ENCODE data around the gene KLHDC4. TPM values are rescaled to one million over a fixed set of nuclear protein-coding genes. Genes with fewer than 3 reads are reported as not detected.

The KLHDC4 gene
- polyA plus RNA-seq, 1 of the 3 experiments (the other 2 are of a cell fraction), result 51.2 TPM

DNA sequence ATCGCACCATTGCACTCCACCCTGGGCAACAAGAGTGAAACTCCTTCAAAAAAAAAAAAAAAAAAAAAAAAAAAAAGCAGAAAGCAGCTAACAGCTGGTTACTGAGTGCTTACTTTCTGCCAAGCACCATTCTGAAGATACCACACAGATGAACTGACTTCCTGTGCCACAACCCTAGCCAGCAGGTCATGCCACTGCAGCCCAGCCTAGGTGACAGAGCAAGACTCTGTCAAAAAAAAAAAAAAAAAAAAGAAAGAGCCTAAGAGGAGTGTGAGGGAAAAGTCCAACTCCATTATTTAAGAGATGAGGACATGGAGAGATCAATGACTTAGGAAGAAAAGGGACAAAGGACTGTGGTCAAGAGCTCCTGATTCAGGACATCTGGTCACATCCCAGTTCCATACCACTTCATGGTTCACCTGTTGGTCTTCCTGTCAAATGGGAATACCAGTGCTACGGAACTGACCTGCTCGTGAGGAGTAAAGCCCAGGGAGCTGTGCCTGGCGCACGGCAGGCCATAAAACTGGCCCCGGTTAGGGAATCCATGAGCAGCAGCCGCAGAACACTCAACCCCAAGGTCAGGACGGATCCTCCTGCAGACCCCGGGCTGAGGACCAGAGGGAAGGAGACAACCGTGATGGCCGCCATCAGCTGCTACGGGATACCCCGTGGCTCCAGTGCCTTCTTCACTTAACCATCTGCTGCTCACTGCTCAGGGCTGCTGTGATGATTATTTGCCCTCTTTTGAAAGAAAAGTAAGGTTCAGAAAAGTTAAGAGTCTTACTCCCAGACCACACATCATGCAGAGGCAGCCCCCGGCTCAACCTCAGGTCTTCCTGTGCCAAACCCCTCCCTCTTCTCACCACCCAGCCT, 950 bp downstream of the KLHDC4 start:
- 15% methylated on average over 9 of the region's 14 CpGs for whole genome bisulfite sequencing (ENCODE audit: low lambda C conversion rate)
- CTCF ChIA-PET, result interaction anchor here (1.1 to 4.3 kb wide), 4 partner anchors 14 to 176 kb away, joined by 3 to 26 read pairs (median 6); no protein-coding TSS in a partner anchor
- POLR2A ChIA-PET, result interaction anchor here (0.6 to 1.6 kb wide), 3 partner anchors 13 to 160 kb away, joined by 3 to 10 read pairs (median 4); no protein-coding TSS in a partner anchor

DNA sequence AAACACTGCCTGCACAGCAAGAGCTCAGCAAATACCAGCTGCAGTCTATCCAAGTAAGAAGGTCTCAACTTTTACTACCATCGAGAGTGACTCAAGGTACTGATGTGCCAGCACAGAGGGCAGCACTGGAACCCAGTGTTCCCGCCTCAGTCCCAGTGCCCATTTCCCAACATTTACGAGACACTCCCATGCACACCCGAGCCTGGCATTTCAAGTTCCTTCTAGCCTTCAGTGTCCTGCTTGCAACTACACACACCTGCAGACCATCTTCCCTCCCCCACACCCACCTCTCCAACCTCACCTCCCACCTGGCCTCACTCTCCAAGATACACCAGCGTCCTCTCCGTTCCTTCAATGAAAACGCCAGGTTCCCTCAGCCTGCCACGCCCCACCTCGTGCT, 3.2 kb downstream of the KLHDC4 start:
- TF ChIP-seq, protein P1, sequence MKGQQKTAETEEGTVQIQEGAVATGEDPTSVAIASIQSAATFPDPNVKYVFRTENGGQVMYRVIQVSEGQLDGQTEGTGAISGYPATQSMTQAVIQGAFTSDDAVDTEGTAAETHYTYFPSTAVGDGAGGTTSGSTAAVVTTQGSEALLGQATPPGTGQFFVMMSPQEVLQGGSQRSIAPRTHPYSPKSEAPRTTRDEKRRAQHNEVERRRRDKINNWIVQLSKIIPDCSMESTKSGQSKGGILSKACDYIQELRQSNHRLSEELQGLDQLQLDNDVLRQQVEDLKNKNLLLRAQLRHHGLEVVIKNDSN (IDR thresholded peaks at IDR 0.05; ENCODE audit: borderline replicate concordance, low read depth), result no peak
- TF ChIP-seq, protein P2, sequence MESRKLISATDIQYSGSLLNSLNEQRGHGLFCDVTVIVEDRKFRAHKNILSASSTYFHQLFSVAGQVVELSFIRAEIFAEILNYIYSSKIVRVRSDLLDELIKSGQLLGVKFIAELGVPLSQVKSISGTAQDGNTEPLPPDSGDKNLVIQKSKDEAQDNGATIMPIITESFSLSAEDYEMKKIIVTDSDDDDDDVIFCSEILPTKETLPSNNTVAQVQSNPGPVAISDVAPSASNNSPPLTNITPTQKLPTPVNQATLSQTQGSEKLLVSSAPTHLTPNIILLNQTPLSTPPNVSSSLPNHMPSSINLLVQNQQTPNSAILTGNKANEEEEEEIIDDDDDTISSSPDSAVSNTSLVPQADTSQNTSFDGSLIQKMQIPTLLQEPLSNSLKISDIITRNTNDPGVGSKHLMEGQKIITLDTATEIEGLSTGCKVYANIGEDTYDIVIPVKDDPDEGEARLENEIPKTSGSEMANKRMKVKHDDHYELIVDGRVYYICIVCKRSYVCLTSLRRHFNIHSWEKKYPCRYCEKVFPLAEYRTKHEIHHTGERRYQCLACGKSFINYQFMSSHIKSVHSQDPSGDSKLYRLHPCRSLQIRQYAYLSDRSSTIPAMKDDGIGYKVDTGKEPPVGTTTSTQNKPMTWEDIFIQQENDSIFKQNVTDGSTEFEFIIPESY (IDR thresholded peaks at IDR 0.05; ENCODE audit: borderline replicate concordance, low read depth), result no peak
- TF ChIP-seq TEAD4 (IDR thresholded peaks at IDR 0.05; ENCODE audit: borderline replicate concordance, insufficient read depth) (no peak), TCF12 (IDR thresholded peaks at IDR 0.05) (no peak), YY1 (IDR thresholded peaks at IDR 0.05; ENCODE audit: low read depth) (no peak), SIN3A (IDR thresholded peaks at IDR 0.05; ENCODE audit: borderline replicate concordance, low read depth, low read length) (no peak), FOXM1 (IDR thresholded peaks at IDR 0.05; ENCODE audit: low read depth) (no peak), NRF1 (IDR thresholded peaks at IDR 0.05; ENCODE audit: low read depth, low read length) (no peak), GABPA (IDR thresholded peaks at IDR 0.05; ENCODE audit: low read depth) (no peak)
- Histone ChIP-seq H3K9me2 (no peaks in the 10 kb centered on the region), H3K4me3 (ENCODE audit: low read depth in 2 of 2, low read length in 1 of 2) (no peak overlapping the region), H4K20me1 (ENCODE audit: insufficient read depth) (peaks cover 8% of the 10 kb centered on the region; the same call in 1 of the 2 replicates), H3K79me2 (ENCODE audit: insufficient read depth) (peaks cover 65% of the 10 kb centered on the region), H3K27me3 (ENCODE audit: insufficient read depth) (no peaks in the 10 kb centered on the region), H3K27ac (ENCODE audit: low read depth in 2 of 2, low read length in 1 of 2) (no peak overlapping the region), H3K9ac (no peak overlapping the region), H3K4me1 (ENCODE audit: control insufficient read depth in 1 of 2, insufficient read depth in 2 of 2, low read depth in 1 of 2, low read length in 1 of 2) (peaks cover 4 to 5% of the 10 kb centered on the region in 2 experiments; a peak in 1 of 4 replicates), H3F3A (replicated peaks; ENCODE audit: insufficient read depth) (peaks cover 9% of the 10 kb centered on the region), H3K9me3 (no peaks in the 10 kb centered on the region), H2AFZ (ENCODE audit: low read depth) (no peak overlapping the region), H3K4me2 (no peak overlapping the region), H3K36me3 (replicated peaks in 1 of 2; ENCODE audit: control insufficient read depth in 1 of 2, insufficient read depth in 2 of 2, low read length in 1 of 2) (peaks cover 22 to 29% of the 10 kb centered on the region in 2 experiments)
- ChIA-PET CTCF (interaction anchor here (0.7 kb wide), 1 partner anchor 60 kb away, joined by 3 read pairs; no protein-coding TSS in a partner anchor), POLR2A (no interaction called here)
- 93% methylated on average over 9 of the region's 9 CpGs for WGBS (ENCODE audit: low lambda C conversion rate)
- no peak for DNase-seq

More for the DNA sequence above, 950 bp downstream of the KLHDC4 start:
- H2AFZ ChIP-seq (ENCODE audit: low read depth), result peak overlapping the region; percentile 90; the same call in 1 of the 2 replicates
- no peaks in the 10 kb centered on the region for H3K9me2 ChIP-seq
- DNase-seq, result peak; percentile 51
- H3K4me1 ChIP-seq (ENCODE audit: control insufficient read depth in 1 of 2, insufficient read depth in 2 of 2, low read depth in 1 of 2, low read length in 1 of 2), result peaks cover 4 to 5% of the 10 kb centered on the region in 2 experiments; a peak in 1 of 4 replicates
- peak overlapping the region; percentile 97 for H3K9ac ChIP-seq
- H3F3A ChIP-seq (replicated peaks; ENCODE audit: insufficient read depth), result peaks cover 9% of the 10 kb centered on the region
- no peaks in the 10 kb centered on the region for H3K9me3 ChIP-seq
- peaks cover 10 to 17% of the 10 kb centered on the region in 2 experiments for H3K36me3 ChIP-seq (replicated peaks in 1 of 2; ENCODE audit: control insufficient read depth in 1 of 2, insufficient read depth in 2 of 2, low read length in 1 of 2)
- peak overlapping the region; percentile 90 for H3K4me2 ChIP-seq
- H3K27me3 ChIP-seq (ENCODE audit: insufficient read depth), result no peaks in the 10 kb centered on the region
- H4K20me1 ChIP-seq (ENCODE audit: insufficient read depth), result no peaks in the 10 kb centered on the region
- no peak overlapping the region for H3K27ac ChIP-seq (ENCODE audit: low read depth in 2 of 2, low read length in 1 of 2)
- no peak for TF ChIP-seq POLR2AphosphoS5 (IDR thresholded peaks at IDR 0.05; ENCODE audit: low read depth, low read length)
- peak; percentile 39; the same call in 1 of the 2 replicates for TF ChIP-seq YY1 (IDR thresholded peaks at IDR 0.05; ENCODE audit: low read depth)
- no peak for TF ChIP-seq RXRA (IDR thresholded peaks at IDR 0.05; ENCODE audit: borderline replicate concordance, low read depth)
- TF ChIP-seq REST (IDR thresholded peaks at IDR 0.05; ENCODE audit: low read depth, low read length), result no peak
- TF ChIP-seq CHD2 (IDR thresholded peaks at IDR 0.05; ENCODE audit: low read length, partially characterized antibody), result no peak
- H3K4me3 ChIP-seq (ENCODE audit: low read depth in 2 of 2, low read length in 1 of 2), result peak overlapping the region; percentile 79 to 97
- peaks cover 48% of the 10 kb centered on the region for H3K79me2 ChIP-seq (ENCODE audit: insufficient read depth)

Measured in SK-N-SH (cell line).